Measurements from ENCODE around the gene ZSCAN18. TPM values are rescaled to one million over a fixed set of nuclear protein-coding genes. Genes with fewer than 3 reads are reported as not detected.

The ZSCAN18 gene
- polyA plus RNA-seq, 3 donors, result 1.1 to 4.1 (median 2.3) TPM

GRCh38 chr19:58052256-58052655, 45.8 kb downstream of the ZSCAN18 start:
- Histone ChIP-seq H3K9me3 (replicated peaks in 1 of 2; ENCODE audit: control insufficient read depth in 1 of 2, insufficient read depth in 1 of 2, low read length in 2 of 2) (peaks cover 96 to 100% of the 10 kb centered on the region in 2 donors), H4K20me1 (ENCODE audit: insufficient read depth, low read length) (no peaks in the 10 kb centered on the region), H3K27me3 (ENCODE audit: control insufficient read depth in 2 of 2, insufficient read depth in 2 of 2, low read length in 2 of 2) (no peaks in the 10 kb centered on the region), H3K4me3 (replicated peaks in 1 of 3; ENCODE audit: low read depth in 2 of 3, low read length in 3 of 3) (no peak overlapping the region), H3K4me2 (replicated peaks; ENCODE audit: extremely low read depth, low read length, poor library complexity, severe bottlenecking) (no peak overlapping the region), H3K9ac (ENCODE audit: insufficient read depth, low read length, poor library complexity, severe bottlenecking) (no peak overlapping the region), H3K4me1 (ENCODE audit: control insufficient read depth in 1 of 2, insufficient read depth in 2 of 2, low read length in 2 of 2) (no peaks in the 10 kb centered on the region), H3K27ac (ENCODE audit: low read depth in 1 of 2, low read length in 2 of 2) (no peak overlapping the region), H3K36me3 (replicated peaks in 1 of 2; ENCODE audit: control insufficient read depth in 1 of 2, insufficient read depth in 2 of 2, low read length in 2 of 2) (no peaks in the 10 kb centered on the region), H3K79me2 (ENCODE audit: insufficient read depth, low read length) (no peaks in the 10 kb centered on the region), H2AFZ (ENCODE audit: insufficient read depth, low read depth, low read length, poor library complexity, severe bottlenecking) (no peak overlapping the region)
- H3K27me3 Mint-ChIP-seq (ENCODE audit: low read depth in 3 of 3), result peaks cover 4 to 9% (median 7%) of the 10 kb centered on the region in 3 donors
- TF ChIP-seq, protein P1, sequence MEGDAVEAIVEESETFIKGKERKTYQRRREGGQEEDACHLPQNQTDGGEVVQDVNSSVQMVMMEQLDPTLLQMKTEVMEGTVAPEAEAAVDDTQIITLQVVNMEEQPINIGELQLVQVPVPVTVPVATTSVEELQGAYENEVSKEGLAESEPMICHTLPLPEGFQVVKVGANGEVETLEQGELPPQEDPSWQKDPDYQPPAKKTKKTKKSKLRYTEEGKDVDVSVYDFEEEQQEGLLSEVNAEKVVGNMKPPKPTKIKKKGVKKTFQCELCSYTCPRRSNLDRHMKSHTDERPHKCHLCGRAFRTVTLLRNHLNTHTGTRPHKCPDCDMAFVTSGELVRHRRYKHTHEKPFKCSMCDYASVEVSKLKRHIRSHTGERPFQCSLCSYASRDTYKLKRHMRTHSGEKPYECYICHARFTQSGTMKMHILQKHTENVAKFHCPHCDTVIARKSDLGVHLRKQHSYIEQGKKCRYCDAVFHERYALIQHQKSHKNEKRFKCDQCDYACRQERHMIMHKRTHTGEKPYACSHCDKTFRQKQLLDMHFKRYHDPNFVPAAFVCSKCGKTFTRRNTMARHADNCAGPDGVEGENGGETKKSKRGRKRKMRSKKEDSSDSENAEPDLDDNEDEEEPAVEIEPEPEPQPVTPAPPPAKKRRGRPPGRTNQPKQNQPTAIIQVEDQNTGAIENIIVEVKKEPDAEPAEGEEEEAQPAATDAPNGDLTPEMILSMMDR (IDR thresholded peaks at IDR 0.05), result no peak
- H3K36me3 Mint-ChIP-seq, result no peaks in the 10 kb centered on the region
- no peak overlapping the region for H3K27ac Mint-ChIP-seq
- no peak overlapping the region for H3K4me3 Mint-ChIP-seq
- WGBS (ENCODE audit: insufficient coverage), result 90% methylated on average over 11 of the region's 16 CpGs
- intact Hi-C loops (cut with micrococcal nuclease), result no loop called here
- peaks cover 6% of the 10 kb centered on the region for H3K4me1 Mint-ChIP-seq
- no peak for DNase-seq
- peaks cover 72 to 100% (median 94%) of the 10 kb centered on the region in 7 donors for H3K9me3 Mint-ChIP-seq

DNA sequence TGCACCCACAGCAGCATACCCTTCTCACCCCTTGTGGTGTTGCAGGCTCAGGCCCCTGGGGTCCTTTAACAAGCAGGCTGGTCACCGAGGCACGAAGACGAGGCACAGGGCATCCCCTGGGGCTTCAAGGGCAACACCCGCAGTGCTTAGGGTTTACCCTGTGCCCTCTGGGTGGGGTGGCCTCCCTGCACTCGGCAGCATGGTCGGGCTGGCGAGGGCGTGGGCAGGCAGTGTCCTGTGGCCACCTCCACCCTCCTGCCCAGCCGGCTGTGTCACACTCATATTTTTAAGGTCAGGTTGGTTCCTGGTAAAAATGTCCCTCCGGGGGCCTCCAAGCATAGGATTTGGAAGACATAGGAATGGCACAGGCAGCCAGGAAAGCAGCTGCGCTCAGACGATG, 50.4 kb downstream of the ZSCAN18 start:
- H3K36me3 Mint-ChIP-seq, result no peaks in the 10 kb centered on the region
- DNase-seq, result no peak
- H3K9me3 Mint-ChIP-seq, result peaks cover 76 to 100% (median 94%) of the 10 kb centered on the region in 7 donors
- Histone ChIP-seq H3K9ac (ENCODE audit: insufficient read depth, low read length, poor library complexity, severe bottlenecking) (no peak overlapping the region), H3K27ac (ENCODE audit: low read depth in 1 of 2, low read length in 2 of 2) (no peak overlapping the region), H4K20me1 (ENCODE audit: insufficient read depth, low read length) (no peaks in the 10 kb centered on the region), H3K36me3 (replicated peaks in 1 of 2; ENCODE audit: control insufficient read depth in 1 of 2, insufficient read depth in 2 of 2, low read length in 2 of 2) (no peaks in the 10 kb centered on the region), H2AFZ (ENCODE audit: insufficient read depth, low read depth, low read length, poor library complexity, severe bottlenecking) (no peak overlapping the region), H3K4me1 (ENCODE audit: control insufficient read depth in 1 of 2, insufficient read depth in 2 of 2, low read length in 2 of 2) (no peaks in the 10 kb centered on the region), H3K4me3 (replicated peaks in 1 of 3; ENCODE audit: low read depth in 2 of 3, low read length in 3 of 3) (no peak overlapping the region), H3K4me2 (replicated peaks; ENCODE audit: extremely low read depth, low read length, poor library complexity, severe bottlenecking) (no peak overlapping the region), H3K79me2 (ENCODE audit: insufficient read depth, low read length) (no peaks in the 10 kb centered on the region), H3K9me3 (replicated peaks in 1 of 2; ENCODE audit: control insufficient read depth in 1 of 2, insufficient read depth in 1 of 2, low read length in 2 of 2) (peaks cover 98 to 99% of the 10 kb centered on the region in 2 donors), H3K27me3 (ENCODE audit: control insufficient read depth in 2 of 2, insufficient read depth in 2 of 2, low read length in 2 of 2) (no peaks in the 10 kb centered on the region)
- H3K4me1 Mint-ChIP-seq, result no peaks in the 10 kb centered on the region
- H3K27ac Mint-ChIP-seq, result no peak overlapping the region
- H3K27me3 Mint-ChIP-seq (ENCODE audit: low read depth in 3 of 3), result peaks cover 0 to 9% (median 3%) of the 10 kb centered on the region in 3 donors
- intact Hi-C loops (cut with micrococcal nuclease), result no loop called here
- TF ChIP-seq, protein P1 (IDR thresholded peaks at IDR 0.05), result no peak
- 95% methylated on average over 9 of the region's 12 CpGs for WGBS (ENCODE audit: insufficient coverage)
- H3K4me3 Mint-ChIP-seq, result no peak overlapping the region
